NB4 (cell line): ENCODE measurements around the gene RSU1.

Experiments used
- DNase-seq: peaks from one replicate; pipeline ENCODE4 v3.0.0; 2010; ENCODE audit warnings: low read depth
- H3K4me3 ChIP-seq: one replicate; pipeline ENCODE4 v1.5.1; 2011; ENCODE audit warnings: mild to moderate bottlenecking, low read depth, low read length, moderate library complexity
- MYC ChIP-seq: IDR thresholded peaks from 2 replicates; pipeline ENCODE4 v1.6.1; 2011; ENCODE audit warnings: low read depth, low read length
- POLR2A ChIP-seq: IDR thresholded peaks from 2 replicates; pipeline ENCODE4 v1.6.1; 2011; ENCODE audit warnings: mild to moderate bottlenecking; ENCODE audit not compliant: insufficient read length; ENCODE audit errors: extremely low read depth
- TF ChIP-seq, protein P1 (sequence below): IDR thresholded peaks from one replicate; pipeline ENCODE4 v1.5.1; 2012; ENCODE audit warnings: low read depth, low read length
- TF ChIP-seq, protein P2 (sequence below): IDR thresholded peaks from 2 replicates; pipeline ENCODE4 v1.6.1; 2011; ENCODE audit warnings: low read depth, low read length

Gene RSU1

DNA sequence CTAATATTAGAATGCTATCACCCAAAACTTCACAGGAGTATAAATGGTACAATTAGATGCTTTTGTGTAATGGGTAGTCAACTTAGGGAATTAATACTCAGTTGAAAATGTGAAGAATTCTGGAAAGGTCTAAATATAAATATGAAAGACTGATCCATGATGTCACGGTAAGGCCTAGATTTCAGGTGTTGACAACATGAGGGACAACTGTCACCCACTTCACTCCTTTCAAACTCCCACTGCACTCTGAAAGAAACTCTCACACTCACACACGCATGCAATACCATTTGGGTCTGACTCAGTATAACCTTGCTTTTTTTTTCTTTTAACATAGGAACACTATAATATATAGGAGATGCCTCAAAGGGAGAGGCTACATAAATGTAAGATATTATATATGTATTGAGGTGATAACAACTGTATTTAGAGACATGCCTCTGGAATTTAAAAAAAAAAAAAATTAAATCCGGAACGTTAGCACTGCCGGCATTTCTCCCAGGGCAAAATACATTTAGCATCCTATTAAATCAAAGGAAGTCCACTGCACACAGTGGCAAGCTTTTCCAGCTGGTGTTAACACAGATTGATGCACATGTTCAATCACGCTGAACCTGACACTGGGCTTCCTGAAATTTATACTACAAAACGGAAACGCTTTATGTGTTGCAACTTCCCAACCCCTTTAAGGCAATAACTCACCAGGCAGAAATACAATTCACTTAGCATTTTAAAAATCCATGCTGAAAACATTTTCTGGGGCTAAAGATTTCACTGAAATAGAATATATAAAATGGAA is 74.9 kb downstream of the RSU1 start:
- TF ChIP-seq, protein P1, sequence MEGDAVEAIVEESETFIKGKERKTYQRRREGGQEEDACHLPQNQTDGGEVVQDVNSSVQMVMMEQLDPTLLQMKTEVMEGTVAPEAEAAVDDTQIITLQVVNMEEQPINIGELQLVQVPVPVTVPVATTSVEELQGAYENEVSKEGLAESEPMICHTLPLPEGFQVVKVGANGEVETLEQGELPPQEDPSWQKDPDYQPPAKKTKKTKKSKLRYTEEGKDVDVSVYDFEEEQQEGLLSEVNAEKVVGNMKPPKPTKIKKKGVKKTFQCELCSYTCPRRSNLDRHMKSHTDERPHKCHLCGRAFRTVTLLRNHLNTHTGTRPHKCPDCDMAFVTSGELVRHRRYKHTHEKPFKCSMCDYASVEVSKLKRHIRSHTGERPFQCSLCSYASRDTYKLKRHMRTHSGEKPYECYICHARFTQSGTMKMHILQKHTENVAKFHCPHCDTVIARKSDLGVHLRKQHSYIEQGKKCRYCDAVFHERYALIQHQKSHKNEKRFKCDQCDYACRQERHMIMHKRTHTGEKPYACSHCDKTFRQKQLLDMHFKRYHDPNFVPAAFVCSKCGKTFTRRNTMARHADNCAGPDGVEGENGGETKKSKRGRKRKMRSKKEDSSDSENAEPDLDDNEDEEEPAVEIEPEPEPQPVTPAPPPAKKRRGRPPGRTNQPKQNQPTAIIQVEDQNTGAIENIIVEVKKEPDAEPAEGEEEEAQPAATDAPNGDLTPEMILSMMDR: no peak
- DNase-seq: no peak
- H3K4me3 ChIP-seq: no peak overlapping the region

DNA sequence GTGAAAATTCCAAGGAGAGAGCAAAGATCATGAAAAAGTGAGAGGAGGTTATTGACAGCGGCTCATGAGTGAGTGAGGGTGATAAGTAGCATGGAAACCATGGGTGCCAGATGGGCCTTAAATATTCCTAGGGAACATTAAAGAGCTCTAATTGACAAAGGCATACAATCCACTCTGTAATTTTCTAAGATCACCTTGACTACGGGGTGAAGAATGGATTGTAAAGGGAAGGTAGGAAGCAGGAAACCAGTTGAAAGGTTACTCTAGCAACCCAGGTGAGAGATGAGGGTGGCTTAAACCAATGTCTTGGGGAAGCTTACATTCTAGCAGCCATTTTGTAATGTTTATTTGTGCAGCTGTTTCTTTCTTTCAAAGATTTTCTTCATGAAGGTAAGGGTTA is 75.7 kb downstream of the RSU1 start:
- DNase-seq: no peak
- H3K4me3 ChIP-seq: no peak overlapping the region
- TF ChIP-seq POLR2A (no peak), MYC (no peak)
- TF ChIP-seq, protein P2, sequence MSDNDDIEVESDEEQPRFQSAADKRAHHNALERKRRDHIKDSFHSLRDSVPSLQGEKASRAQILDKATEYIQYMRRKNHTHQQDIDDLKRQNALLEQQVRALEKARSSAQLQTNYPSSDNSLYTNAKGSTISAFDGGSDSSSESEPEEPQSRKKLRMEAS: no peak
- TF ChIP-seq, protein P1: no peak

DNA sequence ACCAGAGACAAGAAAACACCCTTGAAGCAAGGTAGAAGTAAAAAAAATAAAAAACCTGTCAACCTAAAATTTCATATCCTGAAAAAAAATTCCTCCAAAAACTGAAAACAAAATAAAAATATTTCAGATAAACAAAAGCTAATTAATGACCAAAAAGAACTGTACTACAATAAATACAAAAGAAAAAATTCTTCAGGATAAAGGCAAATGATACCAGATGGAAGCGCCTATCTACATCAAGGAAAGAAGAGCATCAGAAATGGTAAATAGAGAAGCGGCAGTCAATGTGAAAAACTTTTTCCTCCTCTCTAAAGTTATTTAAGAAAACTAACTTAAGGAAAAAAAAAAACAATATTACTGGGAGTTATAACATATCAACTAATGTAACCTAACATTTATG is 79.8 kb downstream of the RSU1 start:
- no peak overlapping the region for H3K4me3 ChIP-seq
- no peak for DNase-seq
- TF ChIP-seq, protein P1: no peak
- TF ChIP-seq MYC (no peak), POLR2A (no peak)
- TF ChIP-seq, protein P2: no peak

DNA sequence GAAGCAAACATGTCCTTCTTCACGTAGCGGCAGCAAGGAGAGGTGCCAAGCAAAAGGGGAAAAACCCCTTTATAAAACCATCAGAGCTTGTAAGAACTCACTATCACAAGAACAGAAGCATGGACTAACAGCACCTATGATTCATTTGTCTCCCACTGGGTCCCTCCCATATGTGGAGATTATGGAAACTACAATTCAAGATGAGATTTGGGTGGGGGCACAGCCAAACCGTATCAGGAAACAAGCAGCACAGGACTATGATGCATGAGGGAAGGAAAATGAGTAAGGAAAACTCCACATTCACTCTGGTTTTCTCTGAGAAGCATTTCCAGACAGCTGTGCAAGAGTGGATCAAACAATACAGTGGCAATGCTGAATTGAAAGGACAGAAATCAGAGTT is 81.6 kb downstream of the RSU1 start:
- TF ChIP-seq, protein P2: no peak

DNA sequence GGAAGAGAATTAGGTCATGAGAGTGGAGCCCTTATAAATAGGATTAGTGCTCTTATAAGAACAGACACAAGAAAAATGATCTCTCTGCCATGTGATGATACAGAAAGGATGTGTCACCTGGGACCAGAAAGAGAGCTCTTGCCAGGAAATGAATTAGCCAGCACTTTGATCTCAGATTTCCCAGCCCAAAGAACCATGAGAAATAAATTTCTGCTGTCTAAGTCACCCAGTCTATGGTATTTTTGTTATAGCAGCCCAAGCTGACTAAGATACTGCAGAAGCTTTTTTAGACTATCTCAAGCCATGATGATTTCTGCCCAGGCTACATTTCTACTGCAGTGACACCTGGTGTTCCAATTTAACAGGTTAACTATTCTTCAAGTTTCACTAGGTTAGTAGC is 84.8 kb downstream of the RSU1 start:
- H3K4me3 ChIP-seq: no peak overlapping the region
- TF ChIP-seq MYC (no peak), POLR2A (no peak)
- TF ChIP-seq, protein P2: no peak
- TF ChIP-seq, protein P1: no peak
- DNase-seq: no peak

More for the DNA sequence above, 81.6 kb downstream of the RSU1 start:
- no peak for DNase-seq
- H3K4me3 ChIP-seq: no peak overlapping the region

DNA sequence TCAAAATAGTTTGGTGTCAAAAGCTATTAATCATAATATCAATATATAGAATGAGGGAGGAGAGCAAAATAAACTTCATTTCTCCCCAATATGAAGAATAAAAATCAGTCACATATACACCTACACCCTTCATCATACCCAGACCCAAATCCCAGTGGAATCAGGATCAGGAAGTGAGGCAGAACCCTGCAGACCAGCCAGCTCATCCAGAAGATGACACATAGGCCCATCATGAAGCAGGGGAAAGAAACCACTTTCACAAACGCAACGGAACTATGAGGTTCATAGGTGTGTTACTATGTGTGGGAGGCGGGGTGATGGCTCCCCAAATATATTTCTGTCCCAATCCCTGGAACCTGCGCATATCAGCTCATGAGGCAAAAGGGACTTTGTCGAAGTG is 89.0 kb downstream of the RSU1 start:
- no peak for DNase-seq
- no peak overlapping the region for H3K4me3 ChIP-seq
- no peak for TF ChIP-seq POLR2A
- TF ChIP-seq, protein P2: no peak
- TF ChIP-seq, protein P1: no peak
- TF ChIP-seq MYC: no peak
